GM21447 (cell line): ENCODE measurements around the gene PEAR1.

Experiments used
- ATAC-seq: cut with Tn5 transposase; IDR thresholded peaks from one replicate; pipeline ENCODE4 v1.9.1; 2021; ENCODE audit not compliant: unreplicated experiment

PEAR1 gene

DNA sequence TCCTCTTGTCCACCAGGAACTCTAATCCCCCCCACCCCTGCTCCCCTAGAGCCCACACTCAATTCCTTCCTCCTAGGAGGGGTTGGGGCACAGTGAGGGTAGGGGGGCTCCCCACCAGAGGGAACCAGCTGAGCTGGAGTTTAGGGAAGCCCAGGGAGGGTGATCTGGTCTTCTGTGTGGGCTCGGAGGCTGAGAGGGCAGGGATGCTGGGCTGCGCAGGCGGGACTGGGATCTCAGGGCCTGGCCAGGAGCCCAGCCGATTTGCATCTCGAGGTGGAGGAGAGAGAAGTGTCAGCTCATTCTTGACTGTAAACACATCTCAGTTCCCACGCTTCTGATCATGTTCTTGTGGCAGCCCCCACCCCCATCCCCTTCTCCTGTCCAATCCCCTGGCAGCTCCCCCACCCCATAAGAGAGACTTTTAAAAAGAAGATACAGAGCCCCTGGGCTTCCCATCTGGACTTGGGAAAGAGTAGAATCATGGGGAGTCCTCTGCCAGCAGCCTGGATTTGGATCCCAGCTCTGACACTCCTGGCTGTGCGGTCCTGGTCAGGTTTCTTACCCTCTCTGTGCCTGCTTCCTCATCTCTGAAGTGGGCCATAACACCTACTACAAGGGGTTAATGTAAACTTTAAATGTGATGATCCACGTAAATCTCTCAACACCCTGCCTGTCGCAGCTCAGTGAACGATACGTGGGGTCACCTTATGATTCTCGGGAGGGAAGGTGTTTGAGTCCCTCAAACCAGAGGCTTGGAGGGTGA is 6.6 kb downstream of the PEAR1 start:
- ATAC-seq, result no peak

DNA sequence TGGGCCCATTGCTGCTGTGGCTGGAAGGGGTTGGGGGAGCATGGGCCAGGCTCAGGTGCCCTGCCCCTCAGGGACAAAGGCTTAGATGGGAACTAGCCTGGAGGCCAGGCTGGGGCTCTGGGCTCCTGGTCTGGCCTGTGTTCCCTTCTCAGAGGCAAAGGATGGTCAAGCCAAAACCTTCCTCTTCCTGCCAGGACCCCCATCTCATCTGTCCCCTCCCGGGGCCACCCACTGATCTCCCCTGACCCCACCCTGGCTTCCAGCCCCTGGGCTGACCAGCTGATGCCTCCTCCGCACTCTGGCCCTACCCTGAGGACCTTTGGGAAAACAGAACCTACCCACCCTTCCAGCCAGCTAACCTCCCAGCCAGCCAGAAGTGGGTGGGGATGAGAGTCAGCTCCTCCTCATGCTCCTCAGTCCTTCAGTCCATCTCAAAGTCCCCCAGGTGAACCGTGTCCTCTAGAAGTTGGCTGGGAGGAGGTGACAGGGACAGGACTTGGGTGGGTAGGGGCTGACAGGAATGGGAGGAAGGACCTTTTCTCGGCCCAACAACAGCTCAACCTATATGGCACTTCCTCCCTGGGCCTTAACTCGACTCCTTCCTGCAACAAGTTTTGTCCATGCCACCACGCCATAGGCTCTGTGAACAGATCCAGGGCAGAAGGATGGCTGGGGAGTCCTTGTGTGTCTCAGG is 7.5 kb downstream of the PEAR1 start:
- no peak for ATAC-seq

DNA sequence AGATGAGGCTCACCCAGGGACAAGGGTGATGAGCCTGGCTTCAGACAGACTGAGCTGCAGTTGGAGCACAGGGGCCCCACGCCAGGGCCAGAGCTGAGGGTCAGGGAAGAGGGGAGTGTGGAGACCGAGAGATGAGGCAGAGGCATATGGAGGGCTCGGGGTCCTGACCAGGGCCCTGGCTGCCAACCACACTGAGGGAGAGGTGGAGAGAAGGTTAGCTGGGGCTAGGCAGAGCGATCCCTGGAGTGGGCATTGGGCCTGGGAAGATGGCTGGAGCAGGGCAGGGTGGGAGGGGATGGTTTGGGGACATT is 8.0 kb downstream of the PEAR1 start:
- ATAC-seq, result no peak

DNA sequence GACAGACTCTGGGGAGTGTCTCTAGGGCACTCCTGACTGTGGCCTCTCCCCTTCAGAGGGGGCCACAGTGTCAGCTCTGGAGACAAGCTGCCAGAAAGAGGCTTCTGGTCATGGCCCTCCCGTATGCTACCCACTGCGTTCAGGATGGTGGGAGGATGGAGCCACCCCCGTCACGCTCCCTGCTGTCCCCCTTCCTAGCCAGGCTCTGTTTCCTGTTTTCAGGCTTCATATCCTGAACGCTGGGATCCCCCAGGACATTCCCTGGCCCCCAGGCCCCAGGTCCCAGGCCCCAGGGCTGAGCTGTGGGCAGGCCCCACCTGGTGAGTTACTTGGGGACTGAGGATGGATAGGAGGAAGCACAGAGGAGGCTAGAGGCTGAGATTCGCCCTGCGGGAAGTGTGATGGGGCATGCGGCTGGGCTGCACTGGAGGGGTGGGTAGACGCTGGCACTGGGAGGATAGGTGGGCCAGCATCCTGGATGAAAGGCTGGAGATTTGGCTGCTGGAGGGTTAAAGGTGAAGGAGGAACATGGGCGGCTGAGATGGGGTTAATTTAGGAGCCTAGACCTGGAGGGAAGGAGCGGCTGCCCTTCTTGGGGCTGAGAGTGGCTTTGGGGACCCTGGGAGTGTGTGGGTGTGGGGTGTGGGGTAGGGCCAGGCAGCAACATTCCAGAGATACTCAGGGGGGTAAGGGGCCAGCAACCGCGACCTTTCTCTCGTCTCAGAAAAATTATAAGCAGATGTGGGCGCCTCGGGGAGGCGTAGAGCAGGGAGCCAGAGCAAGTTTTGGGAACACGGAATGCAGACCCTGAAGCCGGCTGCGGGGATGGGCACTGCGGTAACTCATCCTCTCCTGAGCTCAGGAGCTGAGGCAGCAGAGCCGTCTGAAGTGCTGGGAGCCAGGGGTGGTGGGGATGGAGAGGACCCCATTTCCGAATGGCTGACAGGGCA is 8.7 kb downstream of the PEAR1 start:
- no peak for ATAC-seq

DNA sequence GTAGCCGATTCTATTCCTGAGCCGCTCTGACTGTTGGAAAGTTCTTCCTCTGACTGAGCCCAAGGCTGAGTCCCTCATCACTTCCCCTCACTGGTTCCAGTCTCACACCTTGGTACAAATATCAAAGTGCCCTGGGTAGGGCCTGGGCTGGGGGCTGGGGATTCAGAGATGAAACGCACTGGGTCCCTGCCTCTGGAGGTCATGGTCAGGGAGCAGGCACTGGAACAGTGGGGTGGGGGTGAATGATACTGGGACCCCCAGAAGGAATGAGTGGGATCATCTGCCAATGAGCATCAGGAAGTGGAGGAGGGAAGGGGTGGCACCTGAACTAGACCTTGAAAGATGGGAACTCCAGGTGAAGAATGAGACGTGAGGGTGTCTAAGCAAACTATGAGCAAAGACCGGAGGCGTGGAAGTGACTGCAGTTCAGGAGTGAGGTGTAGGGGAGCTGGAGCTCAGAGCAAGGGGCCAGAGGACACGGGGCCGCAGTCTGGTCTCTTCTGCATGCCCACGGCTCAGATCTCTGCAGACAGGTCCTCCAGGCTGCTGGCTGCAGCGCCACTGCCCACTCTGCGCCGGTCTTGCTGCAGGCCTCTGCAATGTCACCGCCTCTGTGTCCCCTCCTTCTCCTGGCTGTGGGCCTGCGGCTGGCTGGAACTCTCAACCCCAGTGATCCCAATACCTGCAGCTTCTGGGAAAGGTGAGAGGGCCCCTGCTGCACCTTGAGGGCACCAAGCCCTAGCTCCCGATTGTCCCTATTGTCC is 10.0 kb downstream of the PEAR1 start:
- ATAC-seq, result no peak

DNA sequence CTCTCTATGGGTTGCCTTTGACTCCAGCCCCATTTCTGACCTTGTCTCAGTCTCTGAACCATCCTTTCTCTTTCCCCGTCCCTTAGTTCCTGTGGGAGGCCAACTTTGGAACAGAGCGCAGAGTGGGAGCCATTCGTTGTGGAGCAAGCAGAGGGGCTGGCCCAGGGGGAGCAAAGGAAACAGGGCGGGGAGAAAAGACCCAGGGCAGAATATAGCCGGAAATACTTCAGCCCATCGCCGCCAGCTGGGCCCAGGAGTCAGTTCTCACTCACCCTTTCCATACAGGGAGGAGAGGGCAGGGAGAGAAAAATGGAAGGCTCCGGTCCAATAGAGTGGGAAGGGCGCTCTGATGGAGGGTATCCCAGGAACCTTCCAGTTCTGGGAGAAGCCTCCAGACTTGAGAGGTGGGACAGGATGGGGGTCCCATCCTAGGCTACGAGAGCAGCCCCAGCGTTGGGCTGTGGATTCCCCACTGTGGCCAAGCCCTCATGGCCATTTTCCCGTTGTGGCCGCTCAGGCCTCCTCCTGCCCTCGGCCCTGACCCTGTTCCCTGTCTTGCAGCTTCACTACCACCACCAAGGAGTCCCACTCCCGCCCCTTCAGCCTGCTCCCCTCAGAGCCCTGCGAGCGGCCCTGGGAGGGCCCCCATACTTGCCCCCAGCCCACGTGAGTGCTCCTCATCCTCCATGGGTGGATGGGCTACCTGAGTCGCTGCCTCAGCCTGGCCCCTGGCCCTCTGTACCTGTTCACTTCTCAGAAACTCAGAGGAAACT is 10.9 kb downstream of the PEAR1 start:
- no peak for ATAC-seq

DNA sequence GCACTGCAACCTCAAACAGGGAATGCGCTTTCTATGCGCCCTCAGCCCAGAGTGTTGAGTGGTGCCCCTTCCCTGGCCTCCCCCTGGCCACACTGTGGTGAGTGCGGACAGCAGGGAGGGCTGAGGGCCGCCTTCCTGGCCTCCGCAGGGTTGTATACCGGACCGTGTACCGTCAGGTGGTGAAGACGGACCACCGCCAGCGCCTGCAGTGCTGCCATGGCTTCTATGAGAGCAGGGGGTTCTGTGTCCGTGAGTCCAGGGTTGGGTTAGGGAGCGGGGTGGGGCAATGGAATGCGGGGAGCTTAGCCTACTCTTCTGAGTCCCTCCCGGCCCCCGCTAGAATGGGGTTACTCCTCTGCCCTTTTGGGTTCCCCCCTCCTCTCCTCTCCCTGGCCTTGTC is 11.7 kb downstream of the PEAR1 start:
- no peak for ATAC-seq

DNA sequence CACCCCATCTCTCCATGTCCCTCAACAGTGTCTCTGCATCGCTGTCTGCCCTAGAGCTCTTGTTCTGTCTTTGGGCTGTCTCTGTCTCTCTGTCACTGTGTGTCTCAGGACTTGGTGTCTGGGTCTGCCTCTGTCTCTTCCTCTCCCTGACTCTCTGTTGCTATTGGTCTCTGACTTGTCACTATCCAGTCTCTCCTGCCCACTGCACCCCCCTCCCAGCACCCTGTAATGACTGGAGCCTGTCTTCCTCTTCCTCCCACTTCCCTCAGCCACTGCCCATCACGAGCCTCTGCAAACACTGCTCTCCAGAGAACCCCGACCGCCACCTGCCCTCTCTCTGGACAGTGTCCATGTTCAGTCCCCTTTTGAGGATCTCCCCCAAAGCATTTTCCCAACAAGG is 12.1 kb downstream of the PEAR1 start:
- ATAC-seq, result no peak

DNA sequence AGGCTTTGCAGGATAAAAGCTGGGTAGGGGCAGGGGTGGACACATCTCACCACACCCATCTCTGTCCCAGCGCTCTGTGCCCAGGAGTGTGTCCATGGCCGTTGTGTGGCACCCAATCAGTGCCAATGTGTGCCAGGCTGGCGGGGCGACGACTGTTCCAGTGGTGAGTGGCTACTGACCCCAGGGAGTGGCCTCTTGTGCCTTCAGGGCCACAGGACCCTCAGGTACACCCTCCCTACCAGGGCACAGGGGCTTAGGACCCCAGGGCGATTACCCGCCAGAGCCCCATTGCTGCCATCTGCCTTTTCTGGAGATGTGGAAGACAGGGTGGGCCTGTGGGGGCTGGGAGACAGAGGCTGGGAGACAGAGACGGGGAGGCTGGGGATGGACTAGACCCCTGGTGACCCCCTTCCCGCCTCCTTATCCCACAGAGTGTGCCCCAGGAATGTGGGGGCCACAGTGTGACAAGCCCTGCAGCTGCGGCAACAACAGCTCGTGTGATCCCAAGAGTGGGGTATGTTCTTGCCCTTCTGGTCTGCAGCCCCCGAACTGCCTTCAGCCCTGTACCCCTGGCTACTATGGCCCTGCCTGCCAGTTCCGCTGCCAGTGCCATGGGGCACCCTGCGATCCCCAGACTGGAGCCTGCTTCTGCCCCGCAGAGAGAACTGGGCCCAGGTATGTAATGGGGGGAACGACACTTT is 12.8 kb downstream of the PEAR1 start:
- ATAC-seq, result no peak

DNA sequence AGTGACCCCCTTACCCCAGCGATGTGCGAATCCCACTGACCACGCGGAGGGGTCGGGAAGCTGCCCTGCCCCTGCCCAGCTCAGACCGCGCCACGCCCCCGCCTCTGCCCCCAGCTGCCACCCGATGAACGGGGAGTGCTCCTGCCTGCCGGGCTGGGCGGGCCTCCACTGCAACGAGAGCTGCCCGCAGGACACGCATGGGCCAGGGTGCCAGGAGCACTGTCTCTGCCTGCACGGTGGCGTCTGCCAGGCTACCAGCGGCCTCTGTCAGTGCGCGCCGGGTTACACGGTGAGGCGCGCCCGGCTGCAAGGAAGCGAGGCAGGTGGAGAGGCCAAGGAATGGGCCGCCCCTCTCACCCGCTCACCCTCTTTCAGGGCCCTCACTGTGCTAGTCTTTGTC is 15.0 kb downstream of the PEAR1 start:
- ATAC-seq, result no peak

DNA sequence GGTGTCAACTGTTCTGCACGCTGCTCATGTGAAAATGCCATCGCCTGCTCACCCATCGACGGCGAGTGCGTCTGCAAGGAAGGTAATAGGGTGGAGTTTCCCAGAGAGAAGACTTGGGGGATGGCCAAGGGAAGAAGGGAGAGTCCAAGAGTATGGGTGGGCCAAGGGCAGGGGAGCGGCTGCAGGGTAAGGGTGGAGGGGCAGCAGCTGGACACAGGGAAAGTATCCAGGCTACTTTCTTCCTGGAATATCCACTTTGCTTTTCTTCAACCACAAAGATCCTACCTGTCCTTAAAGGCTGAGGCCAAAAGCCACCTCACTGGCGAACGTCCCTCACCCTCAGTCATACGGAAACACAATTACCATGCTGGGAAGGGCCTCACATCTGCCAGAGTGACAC is 15.4 kb downstream of the PEAR1 start:
- ATAC-seq, result no peak

DNA sequence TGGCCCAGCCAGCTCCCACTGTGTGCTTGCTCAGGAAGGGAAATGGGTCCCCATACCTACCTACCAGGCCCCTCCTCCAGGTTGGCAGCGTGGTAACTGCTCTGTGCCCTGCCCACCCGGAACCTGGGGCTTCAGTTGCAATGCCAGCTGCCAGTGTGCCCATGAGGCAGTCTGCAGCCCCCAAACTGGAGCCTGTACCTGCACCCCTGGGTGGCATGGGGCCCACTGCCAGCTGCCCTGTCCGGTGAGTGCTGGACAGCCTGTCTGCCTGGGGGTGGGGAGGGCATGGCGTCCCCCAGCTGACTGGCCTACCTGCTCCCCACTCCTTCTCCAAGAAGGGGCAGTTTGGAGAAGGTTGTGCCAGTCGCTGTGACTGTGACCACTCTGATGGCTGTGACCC is 16.2 kb downstream of the PEAR1 start:
- no peak for ATAC-seq

DNA sequence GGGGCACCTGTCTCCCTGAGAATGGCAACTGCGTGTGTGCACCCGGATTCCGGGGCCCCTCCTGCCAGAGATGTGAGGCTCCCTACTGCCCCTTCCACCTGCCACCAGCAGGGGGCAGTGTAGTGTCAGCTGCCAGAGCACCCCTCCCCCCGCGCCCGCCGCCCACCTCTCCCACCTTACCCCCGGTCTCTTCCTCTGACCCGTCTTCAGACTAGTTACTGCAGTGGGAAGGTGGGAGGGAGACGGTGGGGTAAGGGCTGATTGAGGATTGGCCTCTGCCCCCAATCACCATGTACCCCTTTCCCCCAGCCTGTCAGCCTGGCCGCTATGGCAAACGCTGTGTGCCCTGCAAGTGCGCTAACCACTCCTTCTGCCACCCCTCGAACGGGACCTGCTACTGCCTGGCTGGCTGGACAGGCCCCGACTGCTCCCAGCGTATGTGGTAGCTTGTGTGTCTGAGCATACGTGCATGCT is 16.8 kb downstream of the PEAR1 start:
- ATAC-seq, result no peak

DNA sequence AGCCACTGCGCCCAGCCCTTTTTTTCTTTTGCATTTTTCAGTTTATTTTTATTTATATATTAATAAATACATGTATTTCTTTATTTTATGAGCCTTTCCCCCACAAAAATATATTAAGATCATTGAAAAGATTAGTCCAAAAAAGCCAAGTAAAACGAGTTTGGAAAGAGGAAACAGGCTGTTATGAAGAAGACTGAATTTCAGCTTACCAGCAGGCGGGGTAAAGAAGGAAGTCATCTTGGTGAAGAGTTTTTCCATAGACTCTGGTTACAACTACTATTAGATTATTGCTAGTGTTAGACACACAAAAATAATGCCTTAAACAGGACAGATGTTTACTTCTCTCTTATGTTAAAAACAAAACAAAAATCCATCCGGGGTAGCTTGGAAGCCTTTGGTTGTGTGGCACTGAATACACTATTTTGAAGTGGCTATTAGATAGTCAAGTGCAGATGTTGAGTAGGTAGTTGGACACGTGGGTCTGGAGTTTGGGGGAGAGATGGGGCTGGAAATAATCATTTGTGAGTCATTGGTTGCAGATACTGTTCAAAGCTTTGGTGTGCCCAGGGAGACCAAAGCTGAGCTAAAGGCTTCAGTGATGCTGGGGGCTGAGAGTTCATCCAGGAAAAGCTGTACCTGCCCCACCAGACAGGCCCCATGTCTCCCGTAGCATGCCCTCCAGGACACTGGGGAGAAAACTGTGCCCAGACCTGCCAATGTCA is 18.2 kb downstream of the PEAR1 start:
- ATAC-seq, result no peak

DNA sequence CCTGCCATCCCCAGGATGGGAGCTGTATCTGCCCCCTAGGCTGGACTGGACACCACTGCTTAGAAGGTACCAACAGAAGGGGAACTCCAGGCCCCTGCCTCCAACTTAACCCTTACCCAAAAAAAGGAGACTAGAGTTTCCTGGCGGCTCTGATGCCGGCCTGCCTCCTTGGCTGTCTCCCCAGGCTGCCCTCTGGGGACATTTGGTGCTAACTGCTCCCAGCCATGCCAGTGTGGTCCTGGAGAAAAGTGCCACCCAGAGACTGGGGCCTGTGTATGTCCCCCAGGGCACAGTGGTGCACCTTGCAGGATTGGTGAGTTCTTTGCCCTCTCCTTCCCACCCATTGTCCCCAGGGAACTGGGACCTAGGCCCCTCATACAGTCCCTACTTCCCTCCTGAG is 18.8 kb downstream of the PEAR1 start:
- no peak for ATAC-seq

DNA sequence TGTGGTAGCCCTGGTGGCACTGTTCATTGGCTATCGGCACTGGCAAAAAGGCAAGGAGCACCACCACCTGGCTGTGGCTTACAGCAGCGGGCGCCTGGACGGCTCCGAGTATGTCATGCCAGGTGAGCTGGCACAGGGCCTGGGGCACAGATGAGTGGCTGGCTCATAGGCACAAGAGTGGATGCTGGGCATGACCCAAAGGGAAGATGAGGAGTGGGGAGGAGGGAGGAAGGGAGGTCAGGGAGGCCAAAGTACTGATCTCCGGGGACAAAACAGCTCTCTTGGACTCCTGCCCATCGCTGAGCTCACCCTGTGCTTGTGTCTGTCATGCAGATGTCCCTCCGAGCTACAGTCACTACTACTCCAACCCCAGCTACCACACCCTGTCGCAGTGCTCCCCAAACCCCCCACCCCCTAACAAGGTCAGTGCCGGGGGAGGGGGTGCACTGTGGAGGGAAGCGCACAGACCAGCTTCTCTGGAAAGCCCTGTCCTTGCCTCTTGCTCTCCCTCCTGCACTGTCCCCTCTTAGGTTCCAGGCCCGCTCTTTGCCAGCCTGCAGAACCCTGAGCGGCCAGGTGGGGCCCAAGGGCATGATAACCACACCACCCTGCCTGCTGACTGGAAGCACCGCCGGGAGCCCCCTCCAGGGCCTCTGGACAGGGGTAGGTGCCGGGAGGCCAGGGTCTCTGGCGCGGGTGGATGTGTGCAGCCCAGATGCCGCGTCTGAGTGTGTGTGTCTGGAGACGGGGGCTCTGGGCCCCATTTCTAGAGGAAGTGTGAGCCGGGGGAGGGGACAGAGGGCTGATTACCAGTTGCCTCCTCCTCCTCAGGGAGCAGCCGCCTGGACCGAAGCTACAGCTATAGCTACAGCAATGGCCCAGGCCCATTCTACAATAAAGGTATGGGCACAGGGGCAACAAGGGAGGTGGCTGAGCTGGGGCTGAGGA is 19.6 kb downstream of the PEAR1 start:
- no peak for ATAC-seq

DNA sequence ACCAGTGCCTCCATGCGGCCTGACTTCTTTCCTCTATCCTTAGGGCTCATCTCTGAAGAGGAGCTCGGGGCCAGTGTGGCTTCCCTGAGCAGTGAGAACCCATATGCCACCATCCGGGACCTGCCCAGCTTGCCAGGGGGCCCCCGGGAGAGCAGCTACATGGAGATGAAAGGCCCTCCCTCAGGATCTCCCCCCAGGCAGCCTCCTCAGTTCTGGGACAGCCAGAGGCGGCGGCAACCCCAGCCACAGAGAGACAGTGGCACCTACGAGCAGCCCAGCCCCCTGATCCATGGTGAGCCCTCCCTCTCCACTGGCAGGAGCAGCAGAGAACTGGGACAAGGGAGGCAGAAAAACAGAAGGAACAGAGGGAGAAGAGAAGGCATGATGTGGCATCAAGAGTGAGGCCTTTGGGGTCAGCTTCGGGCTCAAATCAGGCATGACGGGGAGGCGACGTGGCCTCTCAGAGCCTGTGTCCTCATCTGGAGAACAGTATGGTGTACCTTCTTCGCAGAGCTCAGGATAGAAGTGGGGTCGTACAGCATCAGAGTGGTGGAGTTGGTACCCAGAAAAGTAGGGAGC is 20.4 kb downstream of the PEAR1 start:
- ATAC-seq, result no peak
